CD4-positive, alpha-beta T cell treated with Interleukin-1 beta for 1 hour (primary cell): ENCODE results near the gene INTS1.

Experiments used
- DNase-seq, 2 donors: peaks; one replicate each; pipeline ENCODE4 v3.0.0-alpha.2; 2020 to 2022

Gene INTS1

GRCh38 chr7:1541431-1542162 lies 37.4 kb upstream of the INTS1 start:
- DNase-seq: no peak

GRCh38 chr7:1540776-1541271 lies 36.6 kb upstream of the INTS1 start:
- DNase-seq: no peak

- DNase-seq: no peak
Measured at GRCh38 chr7:1539882-1540775, 35.9 kb upstream of the INTS1 start.

GRCh38 chr7:1539181-1539881 lies 35.1 kb upstream of the INTS1 start:
- DNase-seq: no peak

GRCh38 chr7:1538544-1539180 lies 34.5 kb upstream of the INTS1 start:
- no peak for DNase-seq

GRCh38 chr7:1537535-1538412 lies 33.6 kb upstream of the INTS1 start:
- no peak for DNase-seq

- no peak for DNase-seq
Measured at GRCh38 chr7:1536743-1537534, 32.8 kb upstream of the INTS1 start.

GRCh38 chr7:1536455-1536742 lies 32.2 kb upstream of the INTS1 start:
- DNase-seq: no peak

- no peak for DNase-seq
Measured at GRCh38 chr7:1535701-1536454, 31.7 kb upstream of the INTS1 start.

- DNase-seq: no peak
Measured at GRCh38 chr7:1535100-1535458, 30.9 kb upstream of the INTS1 start.

- no peak for DNase-seq
Measured at GRCh38 chr7:1534330-1535099, 30.3 kb upstream of the INTS1 start.

GRCh38 chr7:1533547-1534329 lies 29.5 kb upstream of the INTS1 start:
- DNase-seq: peak in 1 of 2 donors; percentile 62

GRCh38 chr7:1533255-1533546 lies 29.0 kb upstream of the INTS1 start:
- no peak for DNase-seq

GRCh38 chr7:1532456-1533254 lies 28.5 kb upstream of the INTS1 start:
- DNase-seq: peak; percentile 49 to 73

GRCh38 chr7:1531979-1532455 lies 27.8 kb upstream of the INTS1 start:
- DNase-seq: peak in 1 of 2 donors; percentile 31

- peak; percentile 28 to 59 for DNase-seq
Measured at GRCh38 chr7:1531263-1531978, 27.2 kb upstream of the INTS1 start.

GRCh38 chr7:1530946-1531262 lies 26.7 kb upstream of the INTS1 start:
- DNase-seq: peak in 1 of 2 donors; percentile 47
